Naive B cell (primary cell): ENCODE measurements around the gene UROC1. TPM values are rescaled to one million over a fixed set of nuclear protein-coding genes. Genes with fewer than 3 reads are reported as not detected.
A peak's percentile ranks its signal among the peaks of the same experiment; 100 is the strongest.

Experiments
- ATAC-seq, 2 donors: fragments of 150-1000 bp; cut with Tn5 transposase; 2 replicates each; pipeline ENCODE4 v1.10.0; 2021; ENCODE audit warnings: low read depth in 2 of 2, mild to moderate bottlenecking in 2 of 2, moderate library complexity in 2 of 2
- DNase-seq: peaks from one replicate; pipeline ENCODE4 v3.0.0; 2022
- H3K27ac Mint-ChIP-seq, 6 donors: one replicate each; pipeline ENCODE4 v1.8.0; 2020 to 2022; ENCODE audit warnings: mild to moderate bottlenecking in 6 of 6, mixed read lengths in 6 of 6, moderate library complexity in 5 of 6, inconsistent platforms in 2 of 6
- H3K27me3 Mint-ChIP-seq, 3 donors: one replicate each; pipeline ENCODE4 v1.8.0; 2021 to 2022; ENCODE audit warnings: mixed read lengths in 3 of 3, mild to moderate bottlenecking in 1 of 3
- H3K36me3 Mint-ChIP-seq, 2 donors: one replicate each; pipeline ENCODE4 v1.8.0; 2020 to 2022; ENCODE audit warnings: mixed read lengths in 2 of 2, inconsistent platforms in 1 of 2, mild to moderate bottlenecking in 1 of 2
- H3K4me1 Mint-ChIP-seq, 3 donors: one replicate each; pipeline ENCODE4 v1.8.0; 2020 to 2022; ENCODE audit warnings: mixed read lengths in 3 of 3, inconsistent platforms in 1 of 3, mild to moderate bottlenecking in 1 of 3, moderate library complexity in 1 of 3
- H3K4me3 Mint-ChIP-seq, 8 donors: one replicate each; pipeline ENCODE4 v1.8.0; 2020 to 2022; ENCODE audit warnings: mild to moderate bottlenecking in 8 of 8, mixed read lengths in 8 of 8, moderate library complexity in 8 of 8, inconsistent platforms in 2 of 8
- H3K9me3 Mint-ChIP-seq, 7 donors: one replicate each; pipeline ENCODE4 v1.8.0; 2020 to 2022; ENCODE audit warnings: mixed read lengths in 7 of 7, mild to moderate bottlenecking in 5 of 7, inconsistent platforms in 2 of 7, moderate library complexity in 1 of 7
- polyA plus RNA-seq, 6 donors: library from polyadenylated mRNA; unstranded; fragments of 300-500 nt; fragmentation: Illumina TruSeq; gene quantifications; one replicate each; pipeline ENCODE4 v1.2.3, GENCODE V29; 2021; ENCODE audit warnings: low read depth in 6 of 6

Gene UROC1
- polyA plus RNA-seq, 6 donors from 2014 or later = not detected

- Mint-ChIP-seq H3K27ac (no peak overlapping the region), H3K27me3 (peaks cover 6 to 13% (median 7%) of the 10 kb centered on the region in 3 donors), H3K4me3 (no peak overlapping the region), H3K36me3 (no peaks in the 10 kb centered on the region), H3K9me3 (no peaks in the 10 kb centered on the region), H3K4me1 (no peaks in the 10 kb centered on the region)
- DNase-seq (no peak), ATAC-seq (no peak)
These were observed 34.5 kb upstream of the UROC1 start for GRCh38 chr3:126551839-126552687.

GRCh38 chr3:126551121-126551838, 33.7 kb upstream of the UROC1 start:
- Mint-ChIP-seq H3K27me3 (peaks cover 6 to 13% (median 7%) of the 10 kb centered on the region in 3 donors), H3K4me3 (no peak overlapping the region), H3K27ac (peak overlapping the region in 1 of 6 donors; percentile 18), H3K9me3 (no peaks in the 10 kb centered on the region), H3K36me3 (no peaks in the 10 kb centered on the region), H3K4me1 (no peaks in the 10 kb centered on the region)
- no peak for ATAC-seq
- DNase-seq = no peak

- ATAC-seq (no peak), DNase-seq (no peak)
- Mint-ChIP-seq H3K9me3 (no peaks in the 10 kb centered on the region), H3K4me3 (no peak overlapping the region), H3K36me3 (no peaks in the 10 kb centered on the region), H3K4me1 (no peaks in the 10 kb centered on the region), H3K27ac (no peak overlapping the region), H3K27me3 (peaks cover 6 to 13% (median 7%) of the 10 kb centered on the region in 3 donors)
These were observed 33.0 kb upstream of the UROC1 start for GRCh38 chr3:126550488-126551051.

- Mint-ChIP-seq H3K36me3 (no peaks in the 10 kb centered on the region), H3K27ac (peak overlapping the region in 1 of 6 donors; percentile 75), H3K9me3 (no peaks in the 10 kb centered on the region), H3K4me1 (no peaks in the 10 kb centered on the region), H3K27me3 (peaks cover 6 to 13% (median 7%) of the 10 kb centered on the region in 3 donors), H3K4me3 (no peak overlapping the region)
- no peak for DNase-seq
- no peak for ATAC-seq
These were observed 32.4 kb upstream of the UROC1 start for GRCh38 chr3:126549861-126550487.

GRCh38 chr3:126548556-126549466, 31.2 kb upstream of the UROC1 start:
- H3K27ac Mint-ChIP-seq = peak overlapping the region in 2 of 6 donors; percentile 42 to 54
- H3K36me3 Mint-ChIP-seq = no peaks in the 10 kb centered on the region
- no peaks in the 10 kb centered on the region for H3K4me1 Mint-ChIP-seq
- no peaks in the 10 kb centered on the region for H3K9me3 Mint-ChIP-seq
- DNase-seq (no peak), ATAC-seq (no peak)
- peaks cover 4 to 13% (median 7%) of the 10 kb centered on the region in 3 donors for H3K27me3 Mint-ChIP-seq
- H3K4me3 Mint-ChIP-seq = no peak overlapping the region

- DNase-seq (no peak), ATAC-seq (no peak)
- Mint-ChIP-seq H3K27ac (peak overlapping the region in 1 of 6 donors; percentile 76), H3K27me3 (peaks cover 0 to 13% (median 7%) of the 10 kb centered on the region in 3 donors), H3K4me1 (no peaks in the 10 kb centered on the region), H3K9me3 (peaks cover 0 to 2% (median 0%) of the 10 kb centered on the region in 7 donors), H3K4me3 (peak overlapping the region in 1 of 8 donors; percentile 54), H3K36me3 (no peaks in the 10 kb centered on the region)
These were observed 30.1 kb upstream of the UROC1 start for GRCh38 chr3:126547721-126548120.

GRCh38 chr3:126546549-126547239, 29.1 kb upstream of the UROC1 start:
- ATAC-seq (no peak), DNase-seq (no peak)
- H3K27ac Mint-ChIP-seq = no peak overlapping the region
- H3K27me3 Mint-ChIP-seq = peaks cover 0 to 13% (median 7%) of the 10 kb centered on the region in 3 donors
- H3K36me3 Mint-ChIP-seq = no peaks in the 10 kb centered on the region
- no peak overlapping the region for H3K4me3 Mint-ChIP-seq
- peaks cover 0 to 2% (median 0%) of the 10 kb centered on the region in 7 donors for H3K9me3 Mint-ChIP-seq
- no peaks in the 10 kb centered on the region for H3K4me1 Mint-ChIP-seq

GRCh38 chr3:126546013-126546412, 28.4 kb upstream of the UROC1 start:
- Mint-ChIP-seq H3K9me3 (peaks cover 0 to 3% (median 0%) of the 10 kb centered on the region in 7 donors), H3K27ac (no peak overlapping the region), H3K4me1 (peaks cover 0 to 4% (median 3%) of the 10 kb centered on the region in 3 donors), H3K27me3 (peaks cover 0 to 13% (median 4%) of the 10 kb centered on the region in 3 donors), H3K4me3 (no peak overlapping the region), H3K36me3 (no peaks in the 10 kb centered on the region)
- no peak for DNase-seq
- no peak for ATAC-seq

GRCh38 chr3:126545544-126545943, 28.0 kb upstream of the UROC1 start:
- peaks cover 0 to 4% (median 0%) of the 10 kb centered on the region in 7 donors for H3K9me3 Mint-ChIP-seq
- peaks cover 0 to 7% (median 4%) of the 10 kb centered on the region in 3 donors for H3K4me1 Mint-ChIP-seq
- ATAC-seq (no peak), DNase-seq (no peak)
- H3K36me3 Mint-ChIP-seq = no peaks in the 10 kb centered on the region
- H3K27ac Mint-ChIP-seq = no peak overlapping the region
- no peak overlapping the region for H3K4me3 Mint-ChIP-seq
- peaks cover 0 to 10% (median 0%) of the 10 kb centered on the region in 3 donors for H3K27me3 Mint-ChIP-seq

GRCh38 chr3:126544596-126545281, 27.2 kb upstream of the UROC1 start:
- Mint-ChIP-seq H3K36me3 (no peaks in the 10 kb centered on the region), H3K4me1 (peaks cover 0 to 7% (median 7%) of the 10 kb centered on the region in 3 donors), H3K9me3 (peaks cover 0 to 4% (median 2%) of the 10 kb centered on the region in 7 donors), H3K27ac (no peak overlapping the region), H3K27me3 (peaks cover 5 to 11% (median 5%) of the 10 kb centered on the region in 3 donors), H3K4me3 (no peak overlapping the region)
- ATAC-seq = no peak
- no peak for DNase-seq

GRCh38 chr3:126543457-126544061, 26.0 kb upstream of the UROC1 start:
- H3K27me3 Mint-ChIP-seq = peaks cover 5 to 16% (median 6%) of the 10 kb centered on the region in 3 donors
- no peak overlapping the region for H3K27ac Mint-ChIP-seq
- H3K36me3 Mint-ChIP-seq = no peaks in the 10 kb centered on the region
- no peak overlapping the region for H3K4me3 Mint-ChIP-seq
- H3K4me1 Mint-ChIP-seq = peaks cover 0 to 12% (median 7%) of the 10 kb centered on the region in 3 donors
- H3K9me3 Mint-ChIP-seq = peaks cover 0 to 5% (median 2%) of the 10 kb centered on the region in 7 donors
- ATAC-seq = no peak
- DNase-seq = no peak
